ENCODE data around the gene AQR. TPM values are rescaled to one million over a fixed set of nuclear protein-coding genes. Genes with fewer than 3 reads are reported as not detected.
"Not testable (repeated sequence)": the region's sequence is repeated elsewhere in the genome, so short reads cannot be mapped to it uniquely, and the experiment has no call there.

The AQR gene
- total RNA-seq, 4 donors from 2014 or later = 14.7 to 29.4 (median 23.4) TPM

DNA sequence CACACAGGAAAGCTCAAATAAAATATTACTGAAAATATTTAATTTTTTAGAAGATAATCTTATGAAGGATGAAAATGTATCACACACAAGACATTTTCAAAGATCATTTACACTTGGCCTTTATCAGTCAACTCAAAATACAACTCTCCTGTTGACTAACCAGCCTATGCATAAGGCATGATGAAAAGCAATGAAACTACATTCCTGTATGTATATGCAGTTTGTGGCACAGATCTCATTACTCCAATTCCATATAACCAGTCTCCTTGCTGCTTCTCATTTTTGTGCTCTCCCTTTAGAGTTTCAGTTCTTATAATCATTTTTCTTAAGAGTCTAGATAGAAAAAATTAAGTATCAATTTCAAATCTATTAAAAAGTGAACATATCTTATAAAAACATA, 25.8 kb downstream of the AQR start:
- TF ChIP-seq POLR2A (IDR thresholded peaks at IDR 0.05) = no peak
- TF ChIP-seq, protein P1, sequence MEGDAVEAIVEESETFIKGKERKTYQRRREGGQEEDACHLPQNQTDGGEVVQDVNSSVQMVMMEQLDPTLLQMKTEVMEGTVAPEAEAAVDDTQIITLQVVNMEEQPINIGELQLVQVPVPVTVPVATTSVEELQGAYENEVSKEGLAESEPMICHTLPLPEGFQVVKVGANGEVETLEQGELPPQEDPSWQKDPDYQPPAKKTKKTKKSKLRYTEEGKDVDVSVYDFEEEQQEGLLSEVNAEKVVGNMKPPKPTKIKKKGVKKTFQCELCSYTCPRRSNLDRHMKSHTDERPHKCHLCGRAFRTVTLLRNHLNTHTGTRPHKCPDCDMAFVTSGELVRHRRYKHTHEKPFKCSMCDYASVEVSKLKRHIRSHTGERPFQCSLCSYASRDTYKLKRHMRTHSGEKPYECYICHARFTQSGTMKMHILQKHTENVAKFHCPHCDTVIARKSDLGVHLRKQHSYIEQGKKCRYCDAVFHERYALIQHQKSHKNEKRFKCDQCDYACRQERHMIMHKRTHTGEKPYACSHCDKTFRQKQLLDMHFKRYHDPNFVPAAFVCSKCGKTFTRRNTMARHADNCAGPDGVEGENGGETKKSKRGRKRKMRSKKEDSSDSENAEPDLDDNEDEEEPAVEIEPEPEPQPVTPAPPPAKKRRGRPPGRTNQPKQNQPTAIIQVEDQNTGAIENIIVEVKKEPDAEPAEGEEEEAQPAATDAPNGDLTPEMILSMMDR (IDR thresholded peaks at IDR 0.05) = no peak
- Histone ChIP-seq H3K4me3 (no peak overlapping the region), H3K27me3 (no peaks in the 10 kb centered on the region), H3K9me3 (no peaks in the 10 kb centered on the region), H3K4me1 (no peaks in the 10 kb centered on the region), H3K36me3 (peaks cover 0 to 96% (median 0%) of the 10 kb centered on the region in 3 donors), H3K27ac (no peak overlapping the region)
- no peak for DNase-seq
- intact Hi-C loops (cut with DNase I) = no loop called here

DNA sequence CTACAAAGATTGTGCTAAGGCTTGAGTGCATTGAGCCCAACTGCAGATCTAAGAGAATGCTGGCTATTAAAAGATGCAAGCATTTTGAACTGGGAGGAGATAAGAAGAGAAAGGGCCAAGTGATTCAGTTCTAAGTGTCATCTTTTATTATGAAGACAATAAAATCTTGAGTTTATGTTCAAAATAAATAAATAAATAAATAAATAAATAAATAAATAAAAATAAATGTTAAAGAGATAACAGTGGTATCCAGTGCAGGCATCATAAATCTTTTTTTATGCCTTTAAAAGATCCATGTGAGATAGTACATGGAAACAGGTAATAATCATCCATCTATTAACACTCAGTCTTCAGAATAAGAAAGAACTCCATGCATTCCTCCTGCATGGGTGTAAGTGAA, 26.3 kb downstream of the AQR start:
- H3K9me3 ChIP-seq; H3K4me3 ChIP-seq; H3K4me1 ChIP-seq; DNase-seq; H3K27ac ChIP-seq; H3K27me3 ChIP-seq; intact Hi-C loops (cut with DNase I): not testable (repeated sequence)
- peaks cover 0 to 96% (median 0%) of the 10 kb centered on the region in 3 donors for H3K36me3 ChIP-seq

DNA sequence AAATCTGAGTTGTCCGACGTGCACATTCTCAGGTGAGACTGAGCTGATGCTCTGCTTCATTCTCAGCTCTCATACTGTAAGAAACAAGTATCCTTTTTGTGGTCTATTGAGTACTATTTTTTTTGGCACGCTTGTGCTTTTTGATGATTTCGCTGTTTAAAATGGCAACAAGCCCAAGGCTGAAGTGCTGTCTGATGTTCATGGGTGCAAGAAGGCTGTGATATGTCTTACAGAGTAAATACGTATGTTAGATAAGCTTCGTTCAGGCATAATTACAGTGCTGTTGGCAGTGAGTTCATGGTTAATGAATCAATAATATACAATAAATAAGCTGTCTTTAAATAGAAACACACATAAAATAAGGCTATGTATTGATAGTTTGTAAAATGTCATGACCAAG, 27.2 kb downstream of the AQR start:
- Histone ChIP-seq H3K27ac (no peak overlapping the region), H3K36me3 (peaks cover 0 to 96% (median 0%) of the 10 kb centered on the region in 3 donors), H3K4me1 (no peaks in the 10 kb centered on the region), H3K27me3 (no peaks in the 10 kb centered on the region), H3K9me3 (no peaks in the 10 kb centered on the region), H3K4me3 (no peak overlapping the region)
- intact Hi-C loops (cut with DNase I) = no loop called here
- 76 to 79% methylated on average over 6 of the region's 6 CpGs for WGBS, 2 donors
- no peak for DNase-seq
- TF ChIP-seq POLR2A (IDR thresholded peaks at IDR 0.05) = no peak
- TF ChIP-seq, protein P1 (IDR thresholded peaks at IDR 0.05) = no peak

DNA sequence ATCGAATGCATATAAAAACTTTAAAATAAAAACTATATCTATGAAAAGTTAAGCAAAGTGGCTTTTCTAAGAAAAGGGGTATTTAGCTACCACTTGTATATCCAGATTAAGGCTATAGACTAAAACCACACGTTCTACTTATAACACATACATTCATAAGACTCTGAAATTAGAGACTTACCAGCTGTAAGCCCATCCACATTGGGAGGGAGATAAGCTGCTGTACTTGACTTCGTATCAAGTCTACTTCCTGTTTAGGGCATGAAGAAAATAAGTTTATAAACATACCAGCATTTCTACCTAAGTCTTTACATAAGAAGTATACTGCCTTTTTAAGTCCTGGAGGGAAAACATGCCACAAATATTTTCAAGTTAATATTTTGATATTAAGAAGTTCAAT, 27.7 kb downstream of the AQR start:
- 74 to 75% methylated on average over 3 of the region's 3 CpGs for WGBS, 2 donors
- H3K9me3 ChIP-seq = no peaks in the 10 kb centered on the region
- no peaks in the 10 kb centered on the region for H3K27me3 ChIP-seq
- no peak for TF ChIP-seq POLR2A (IDR thresholded peaks at IDR 0.05)
- TF ChIP-seq, protein P1 (IDR thresholded peaks at IDR 0.05) = no peak
- no peak overlapping the region for H3K4me3 ChIP-seq
- DNase-seq = no peak
- no peaks in the 10 kb centered on the region for H3K4me1 ChIP-seq
- H3K36me3 ChIP-seq = peaks cover 0 to 100% (median 0%) of the 10 kb centered on the region in 3 donors
- intact Hi-C loops (cut with DNase I) = no loop called here
- no peak overlapping the region for H3K27ac ChIP-seq

DNA sequence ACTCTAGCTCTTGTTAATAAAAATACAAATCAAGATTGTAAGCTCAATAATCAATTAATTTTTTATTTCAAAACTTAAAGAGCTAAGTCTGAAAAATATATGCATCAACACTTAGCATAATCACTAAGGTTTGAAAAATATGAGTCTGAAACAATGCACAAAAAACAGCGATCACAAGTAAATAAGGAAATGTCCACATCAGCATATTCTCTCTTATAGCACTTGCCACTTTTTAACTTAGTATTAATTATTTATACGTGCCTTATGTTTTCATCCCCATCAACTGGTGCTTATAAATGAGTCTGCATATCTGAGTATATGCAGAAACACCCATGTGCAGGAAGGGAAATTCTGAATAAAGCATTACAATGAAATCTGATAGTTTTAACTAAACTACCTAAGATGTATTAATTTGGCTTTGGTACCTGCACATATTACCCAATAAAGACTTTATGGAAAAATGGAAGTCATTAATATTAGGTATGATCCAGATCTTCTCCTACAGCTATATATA, 28.3 kb downstream of the AQR start:
- intact Hi-C loops (cut with DNase I) = no loop called here
- DNase-seq = no peak
- Histone ChIP-seq H3K9me3 (no peaks in the 10 kb centered on the region), H3K4me3 (no peak overlapping the region), H3K36me3 (peaks cover 0 to 100% (median 0%) of the 10 kb centered on the region in 3 donors), H3K27me3 (no peaks in the 10 kb centered on the region), H3K27ac (no peak overlapping the region), H3K4me1 (no peaks in the 10 kb centered on the region)
- WGBS, 2 donors = 95 to 100% methylated on average over 2 of the region's 2 CpGs
- no peak for TF ChIP-seq POLR2A (IDR thresholded peaks at IDR 0.05)
- TF ChIP-seq, protein P1 (IDR thresholded peaks at IDR 0.05) = no peak

DNA sequence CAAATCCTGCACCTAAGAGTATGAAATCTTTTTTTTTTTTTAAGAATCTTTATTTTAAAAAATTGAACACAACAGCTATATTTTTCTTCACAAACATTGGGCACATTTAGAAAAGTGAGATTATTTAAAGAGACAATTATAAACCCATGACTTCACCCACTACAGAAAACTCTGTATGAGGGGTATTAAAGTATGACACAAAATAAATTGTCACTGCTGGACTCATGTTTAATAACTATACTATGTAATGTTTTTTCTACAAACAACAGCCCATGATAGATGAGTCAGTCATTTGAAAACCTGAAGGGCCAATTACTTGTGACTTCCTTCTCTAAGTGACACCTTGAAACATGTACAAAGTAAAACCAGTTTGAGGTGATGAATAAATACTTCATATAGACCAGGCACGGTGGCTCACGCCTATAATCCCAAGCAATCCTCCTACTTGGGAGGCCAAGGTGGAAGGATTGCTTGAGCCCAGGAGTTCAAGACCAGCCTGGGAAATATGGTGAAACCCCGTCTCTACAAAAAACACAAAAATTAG, 36.0 kb downstream of the AQR start:
- Histone ChIP-seq H3K9me3 (no peaks in the 10 kb centered on the region), H3K4me3 (no peak overlapping the region), H3K4me1 (no peaks in the 10 kb centered on the region), H3K27ac (peak overlapping the region in 1 of 4 donors; percentile 25), H3K27me3 (no peaks in the 10 kb centered on the region), H3K36me3 (peaks cover 0 to 100% (median 9%) of the 10 kb centered on the region in 3 donors)
- DNase-seq = no peak
- no peak for TF ChIP-seq POLR2A (IDR thresholded peaks at IDR 0.05)
- WGBS, 2 donors = 66 to 73% methylated on average over 3 of the region's 3 CpGs
- intact Hi-C loops (cut with DNase I) = no loop called here

DNA sequence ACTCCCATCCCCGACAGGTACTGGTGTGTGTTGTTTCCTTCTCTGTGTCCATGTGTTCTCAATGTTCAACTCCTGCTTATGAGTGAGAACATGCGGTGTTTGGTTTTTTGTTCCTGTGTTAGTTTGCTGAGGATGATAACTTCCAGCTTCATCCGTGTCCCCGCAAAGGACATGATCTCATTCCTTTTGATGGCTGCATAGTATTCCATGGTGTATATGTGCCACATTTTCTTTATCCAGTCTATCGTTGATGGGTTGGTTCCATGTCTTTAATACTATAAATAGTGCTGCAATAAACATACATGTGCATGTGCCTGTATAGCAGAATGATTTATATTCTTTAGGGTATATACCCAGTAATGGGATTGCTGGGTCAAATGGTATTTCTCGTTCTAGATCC, 41.2 kb downstream of the AQR start:
- H3K9me3 ChIP-seq; H3K27ac ChIP-seq; H3K4me3 ChIP-seq; DNase-seq; H3K27me3 ChIP-seq; intact Hi-C loops (cut with DNase I): not testable (repeated sequence)
- peaks cover 0 to 10% (median 0%) of the 10 kb centered on the region in 3 donors for H3K4me1 ChIP-seq
- peaks cover 0 to 96% (median 9%) of the 10 kb centered on the region in 3 donors for H3K36me3 ChIP-seq
- WGBS, 2 donors = 94 to 97% methylated on average over 6 of the region's 6 CpGs

All from esophagus squamous epithelium (tissue), 5 donors.